HepG2 (cell line): ENCODE measurements around the gene ADRA1B. TPM values are rescaled to one million over a fixed set of nuclear protein-coding genes. Genes with fewer than 3 reads are reported as not detected.

ENCODE experiments used
- ATAC-seq: fragments of 200-7000 bp; cut with Tn5 transposase; 3 replicates; pipeline ENCODE4 v1.9.1; 2020; ENCODE audit warnings: mild to moderate bottlenecking, moderate library complexity
- BruUV-seq: library from RNA; stranded (reverse); fragments of 400-500 nt; replicated peaks from 2 replicates; lab custom pipeline; 2021; lab: Mats Ljungman, UMichigan
- CTCF ChIA-PET: fragments of 300-600 bp; formaldehyde crosslinking; extraction: SDS; loops from one replicate; lab custom pipeline; 2021; ENCODE audit warnings: low total read pairs, inconsistent platforms, low intra/inter-chr PET ratio; lab: Yijun Ruan, JAX
- POLR2A ChIA-PET: fragments of 350-600 bp; sonication (Branson Sonifier 250); formaldehyde crosslinking; loops from one replicate; lab custom pipeline; 2020; ENCODE audit warnings: antibody characterized with exemption, inconsistent platforms; lab: Yijun Ruan, JAX
- DNase-seq: peaks from one replicate; pipeline ENCODE4 v3.0.0-alpha.2; 2015; ENCODE audit warnings: low spot score
- FAIRE-seq: peaks from 3 replicates; lab custom pipeline; 2011; peaks lifted over from hg19 to GRCh38; lab: Jason Lieb, UNC
- H2AFZ ChIP-seq: one replicate; pipeline ENCODE4 v1.6.1; 2011; ENCODE audit warnings: low read length, inconsistent platforms
- H3K27ac ChIP-seq: fragments of 300-600 bp; 3 replicates; pipeline ENCODE4 v1.8.0; 2011; ENCODE audit warnings: mixed run types, mild to moderate bottlenecking, mixed read lengths, low read length, inconsistent platforms; ENCODE audit not compliant: insufficient read depth; ENCODE audit errors: extremely low read length
- H3K27me3 ChIP-seq, 2 experiments: fragments of 200-600 bp in 1 of 2; 2 replicates in 1 of 2; 3 replicates in 1 of 2; pipeline versions ENCODE4 v1.6.0 to v1.8.0; 2011; ENCODE audit warnings: low read length in 2 of 2, mild to moderate bottlenecking in 2 of 2, moderate library complexity in 2 of 2, inconsistent platforms in 1 of 2; ENCODE audit not compliant: insufficient read depth in 2 of 2, control insufficient read depth in 1 of 2
- H3K36me3 ChIP-seq, 2 experiments: fragments of 200-600 bp in 1 of 2; replicated peaks in 1 of 2; 2 replicates in 1 of 2; 3 replicates in 1 of 2; pipeline versions ENCODE4 v1.5.1 to v1.8.0; 2011; ENCODE audit warnings: low read length in 2 of 2, inconsistent platforms in 1 of 2; ENCODE audit not compliant: insufficient read depth in 2 of 2, control insufficient read depth in 1 of 2
- H3K4me1 ChIP-seq: 2 replicates; pipeline ENCODE4 v1.5.1; 2012; ENCODE audit warnings: low read length, inconsistent platforms; ENCODE audit not compliant: insufficient read depth
- H3K4me2 ChIP-seq: 2 replicates; pipeline ENCODE4 v1.6.0; 2011; ENCODE audit warnings: low read depth, low read length, inconsistent platforms
- H3K4me3 ChIP-seq, 3 experiments: fragments of 200-600 bp in 1 of 3; sonication (generic), shearing (Covaris generic) in 1 of 3; replicated peaks in 1 of 3; 2 replicates each; pipeline ENCODE4 v1.5.1; 2011 to 2016; ENCODE audit warnings: low read length in 3 of 3, inconsistent platforms in 2 of 3, low read depth in 2 of 3, mild to moderate bottlenecking in 2 of 3, control low read depth in 1 of 3, mixed read lengths in 1 of 3; ENCODE audit not compliant: insufficient read depth in 1 of 3
- H3K79me2 ChIP-seq: one replicate; pipeline ENCODE4 v1.6.1; 2011; ENCODE audit warnings: low read length, inconsistent platforms; ENCODE audit not compliant: insufficient read depth
- H3K9ac ChIP-seq: 2 replicates; pipeline ENCODE4 v1.6.0; 2011; ENCODE audit warnings: mild to moderate bottlenecking, low read depth, low read length, inconsistent platforms; ENCODE audit not compliant: insufficient read depth
- H3K9me3 ChIP-seq: 2 replicates; pipeline ENCODE4 v1.5.1; 2012; ENCODE audit warnings: mild to moderate bottlenecking, low read length
- H4K20me1 ChIP-seq: 2 replicates; pipeline ENCODE4 v1.6.0; 2011; ENCODE audit warnings: inconsistent platforms, mild to moderate bottlenecking, low read length, moderate library complexity; ENCODE audit not compliant: insufficient read depth
- EED ChIP-seq: sonication (generic); formaldehyde crosslinking; IDR thresholded peaks from 2 replicates; pipeline ENCODE4 v1.5.0; 2020; ENCODE audit warnings: mild to moderate bottlenecking, missing genetic modification reagents
- MAFF ChIP-seq: IDR thresholded peaks from 2 replicates; pipeline ENCODE4 v1.6.1; 2011; ENCODE audit warnings: low read depth, low read length, improper control_type of control experiment
- MAFK ChIP-seq, 2 experiments: IDR thresholded peaks in 1 of 2; conservative IDR thresholded peaks in 1 of 2; 2 replicates each; pipeline ENCODE4 v1.6.1; 2011; ENCODE audit warnings: improper control_type of control experiment in 2 of 2, low read length in 2 of 2
- MIER2 ChIP-seq: IDR thresholded peaks from 2 replicates; pipeline ENCODE4 v1.6.1; 2016; ENCODE audit warnings: missing biosample characterization, missing genetic modification reagents
- NCOA2 ChIP-seq: sonication (generic); formaldehyde crosslinking; IDR thresholded peaks from 2 replicates; pipeline ENCODE4 v1.8.0; 2022; ENCODE audit warnings: inconsistent platforms
- PRMT3 ChIP-seq: sonication (generic); formaldehyde crosslinking; IDR thresholded peaks from 2 replicates; pipeline ENCODE4 v1.8.1; 2022; ENCODE audit warnings: low read depth, mild to moderate bottlenecking, moderate library complexity, missing genetic modification reagents, borderline replicate concordance
- RFXAP ChIP-seq: sonication (generic); formaldehyde crosslinking; IDR thresholded peaks from 2 replicates; pipeline ENCODE4 v1.4.0; 2020; ENCODE audit warnings: missing genetic modification reagents, borderline replicate concordance
- SOX6 ChIP-seq, 2 experiments: fragments of 450-650 bp in 1 of 2; sonication (generic) in 1 of 2; formaldehyde crosslinking in 1 of 2; IDR thresholded peaks; 2 replicates each; pipeline versions ENCODE4 v1.4.0 to v1.6.1; 2017 to 2020; ENCODE audit warnings: antibody characterized with exemption in 1 of 2, mild to moderate bottlenecking in 1 of 2, missing genetic modification reagents in 1 of 2
- ZFY ChIP-seq: sonication (generic); formaldehyde crosslinking; IDR thresholded peaks from 2 replicates; pipeline ENCODE4 v1.4.0; 2020; ENCODE audit warnings: missing genetic modification reagents
- ZNF382 ChIP-seq: sonication (generic); formaldehyde crosslinking; IDR thresholded peaks from 2 replicates; pipeline ENCODE4 v1.5.0; 2020; ENCODE audit warnings: missing genetic modification reagents, mild to moderate bottlenecking, borderline replicate concordance
- ZNF572 ChIP-seq: sonication (generic); formaldehyde crosslinking; IDR thresholded peaks from 2 replicates; pipeline ENCODE4 v1.5.1; 2020; ENCODE audit warnings: mild to moderate bottlenecking, missing genetic modification reagents
- ZNF780A ChIP-seq: sonication (generic); formaldehyde crosslinking; IDR thresholded peaks from 2 replicates; pipeline ENCODE4 v1.8.0; 2022; ENCODE audit warnings: mild to moderate bottlenecking, missing genetic modification reagents, moderate library complexity
- WGBS: methylation state at CpG from one replicate; pipeline ENCODE4 v1.1.6; 2017; ENCODE audit warnings: low lambda C conversion rate; 5-methylcytosine and 5-hydroxymethylcytosine counted together
- in situ Hi-C: cut with HindIII; loops from 2 replicates; pipeline ENCODE4 v1.10.0; 2017; ENCODE audit warnings: low pct_unique_long_range_greater_than_20kb; ENCODE audit not compliant: extremely low pct_ligation_motif_present
- intact Hi-C: fragments of 100-400 bp; cut with micrococcal nuclease; formaldehyde crosslinking; loops from one replicate; pipeline ENCODE4 v1.10.0; 2022; ENCODE audit not compliant: unreplicated experiment
- polyA plus RNA-seq, 8 experiments: library from polyadenylated mRNA; depleted of rRNA in 3 of 8; stranded (reverse) in 7 of 8; unstranded in 1 of 8; fragments of >200 nt; fragmentation: Illumina TruSeq in 4 of 8; extraction: Trizol in 4 of 8; gene quantifications; 2 replicates each; pipeline versions ENCODE4 v1.2.1 to v1.2.3, GENCODE V29; 2011 to 2016; ENCODE audit warnings: low read depth in 4 of 8, missing spikeins in 1 of 8, mixed read lengths in 1 of 8; ENCODE audit not compliant: insufficient read depth in 1 of 8
- total RNA-seq, 5 experiments: library from RNA; depleted of rRNA; stranded (reverse); fragments of >200 nt; fragmentation: Illumina TruSeq; extraction: Trizol; gene quantifications; 2 replicates each; pipeline ENCODE4 v1.2.3, GENCODE V29; 2016; ENCODE audit warnings: low read depth in 1 of 5
- TF ChIP-seq, protein P1 (sequence below): IDR thresholded peaks from 2 replicates; pipeline ENCODE4 v1.6.1; 2016; ENCODE audit warnings: missing genetic modification reagents, missing compliant biosample characterization

ADRA1B gene
- total and polyA plus RNA-seq, 2 of the 13 experiments (the other 11 are each of a cell fraction or from before 2014, with no cell fraction given), result not detected

DNA sequence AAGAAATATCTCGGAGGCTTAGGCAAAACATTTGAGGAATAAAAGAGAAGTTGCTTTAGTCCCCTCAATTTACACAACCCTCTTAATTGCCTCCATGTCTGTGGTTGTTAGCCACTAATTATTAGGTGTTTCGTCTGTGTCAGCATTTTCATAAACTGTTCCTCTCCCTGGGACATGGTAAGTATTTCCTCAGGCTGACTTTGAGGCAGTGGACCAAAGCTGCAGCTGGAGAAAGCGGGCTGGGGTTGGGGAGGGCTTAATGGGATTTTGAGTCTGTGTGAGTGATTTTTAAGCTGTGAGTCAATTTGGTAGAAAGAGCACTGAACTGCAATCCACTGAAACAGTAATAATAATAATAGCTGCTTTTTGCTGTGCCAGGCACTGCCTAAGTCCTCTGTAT is 79.6 kb downstream of the ADRA1B start:
- intact Hi-C loops, result no loop called here
- Histone ChIP-seq H2AFZ (no peak overlapping the region), H3K27me3 (peaks cover 0 to 31% of the 10 kb centered on the region in 2 experiments; a peak in 1 of 5 replicates), H3K4me1 (no peaks in the 10 kb centered on the region), H3K79me2 (no peaks in the 10 kb centered on the region), H3K9me3 (no peaks in the 10 kb centered on the region), H3K4me3 (no peak overlapping the region), H3K4me2 (no peak overlapping the region), H3K27ac (no peak overlapping the region), H3K36me3 (no peaks in the 10 kb centered on the region), H4K20me1 (no peaks in the 10 kb centered on the region), H3K9ac (no peak overlapping the region)
- no TSS peak for BruUV-seq
- no peak for DNase-seq
- in situ Hi-C loops, result no loop called here
- TF ChIP-seq MAFK (conservative IDR thresholded peaks at IDR 0.05 in 1 of 2, IDR thresholded peaks at IDR 0.05 in 1 of 2; ENCODE audit: low read length in 2 of 2), result peak; percentile 86 to 91
- TF ChIP-seq MIER2 (CRISPR knock-in tag), result no peak
- TF ChIP-seq MAFF, result peak; percentile 85
- no peak for TF ChIP-seq SOX6 (IDR thresholded peaks at IDR 0.05)
- TF ChIP-seq SOX6 (CRISPR knock-in tag; IDR thresholded peaks at IDR 0.05), result no peak
- ChIA-PET CTCF (no interaction called here), POLR2A (no interaction called here)
- WGBS, result 0% methylated on average over 3 of the region's 3 CpGs
- no peak for ATAC-seq
- FAIRE-seq, result no peak

DNA sequence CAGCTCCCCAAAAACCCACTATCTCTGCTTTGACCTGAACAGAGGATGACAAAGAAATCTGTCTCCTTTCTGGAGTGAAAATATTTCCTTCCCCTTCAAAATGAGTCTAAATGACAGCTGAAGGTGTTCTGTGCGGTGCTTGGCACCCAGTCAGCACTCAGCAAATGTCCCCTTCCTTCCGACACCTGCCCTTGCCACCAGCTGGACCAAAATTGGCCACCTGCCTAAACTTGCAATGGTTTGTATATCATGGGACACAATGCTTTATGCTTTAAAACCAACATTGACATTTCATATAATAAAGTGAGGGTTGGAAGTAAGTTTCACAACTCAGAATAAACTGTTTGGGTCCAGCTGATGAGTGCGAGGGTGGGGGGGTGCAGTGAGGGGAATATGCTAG is 85.2 kb downstream of the ADRA1B start:
- POLR2A ChIA-PET, result no interaction called here
- H4K20me1 ChIP-seq, result no peaks in the 10 kb centered on the region
- intact Hi-C loops, result no loop called here
- CTCF ChIA-PET, result no interaction called here
- ATAC-seq (no peak), DNase-seq (no peak), FAIRE-seq (no peak)
- no peak overlapping the region for H3K9ac ChIP-seq
- H3K79me2 ChIP-seq, result no peaks in the 10 kb centered on the region
- no peaks in the 10 kb centered on the region for H3K9me3 ChIP-seq
- no peak overlapping the region for H3K4me3 ChIP-seq
- H3K4me1 ChIP-seq, result peaks cover 6% of the 10 kb centered on the region
- TF ChIP-seq, protein P1, sequence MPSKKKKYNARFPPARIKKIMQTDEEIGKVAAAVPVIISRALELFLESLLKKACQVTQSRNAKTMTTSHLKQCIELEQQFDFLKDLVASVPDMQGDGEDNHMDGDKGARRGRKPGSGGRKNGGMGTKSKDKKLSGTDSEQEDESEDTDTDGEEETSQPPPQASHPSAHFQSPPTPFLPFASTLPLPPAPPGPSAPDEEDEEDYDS, result no peak
- TF ChIP-seq NCOA2 (CRISPR knock-in tag), result no peak
- TF ChIP-seq EED (CRISPR knock-in tag), result no peak
- TF ChIP-seq RFXAP (CRISPR knock-in tag), result no peak
- no peak for TF ChIP-seq ZNF382 (CRISPR knock-in tag)
- no peak for TF ChIP-seq ZFY (CRISPR knock-in tag)
- no peak for TF ChIP-seq ZNF780A (CRISPR knock-in tag)
- no peak for TF ChIP-seq PRMT3 (CRISPR knock-in tag)
- no peak for TF ChIP-seq ZNF572 (CRISPR knock-in tag)
- no peaks in the 10 kb centered on the region for H3K36me3 ChIP-seq
- 54% methylated on average over 2 of the region's 3 CpGs for WGBS
- H2AFZ ChIP-seq, result no peak overlapping the region
- no peak overlapping the region for H3K27ac ChIP-seq
- peaks cover 0 to 14% of the 10 kb centered on the region in 2 experiments; a peak in 1 of 5 replicates for H3K27me3 ChIP-seq
- in situ Hi-C loops, result no loop called here
- no TSS peak for BruUV-seq
- H3K4me2 ChIP-seq, result no peak overlapping the region
